Gastroesophageal sphincter (tissue), 3 donors: Measurements from ENCODE around the gene UFSP1.

ENCODE experiments used
- CTCF ChIP-seq, 4 experiments: fragments of 200-600 bp in 2 of 4; fragments of 450-650 bp in 2 of 4; sonication (generic) in 1 of 4; IDR thresholded peaks; one replicate each; pipeline ENCODE4 v1.5.1; 2017 to 2019; ENCODE audit warnings: antibody characterized with exemption in 4 of 4, mild to moderate bottlenecking in 2 of 4, moderate library complexity in 2 of 4
- EP300 ChIP-seq: sonication (generic); formaldehyde crosslinking; IDR thresholded peaks from one replicate; pipeline ENCODE4 v1.6.1; 2017; ENCODE audit warnings: antibody characterized with exemption, mild to moderate bottlenecking
- POLR2A ChIP-seq, 2 donors: fragments of 450-650 bp; IDR thresholded peaks; one replicate each; pipeline ENCODE4 v1.6.1; 2017; ENCODE audit warnings: antibody characterized with exemption in 2 of 2, mild to moderate bottlenecking in 2 of 2, moderate library complexity in 1 of 2
- POLR2AphosphoS5 ChIP-seq: sonication (generic); formaldehyde crosslinking; IDR thresholded peaks from one replicate; pipeline ENCODE4 v1.6.1; 2017; ENCODE audit warnings: antibody characterized with exemption

DNA sequence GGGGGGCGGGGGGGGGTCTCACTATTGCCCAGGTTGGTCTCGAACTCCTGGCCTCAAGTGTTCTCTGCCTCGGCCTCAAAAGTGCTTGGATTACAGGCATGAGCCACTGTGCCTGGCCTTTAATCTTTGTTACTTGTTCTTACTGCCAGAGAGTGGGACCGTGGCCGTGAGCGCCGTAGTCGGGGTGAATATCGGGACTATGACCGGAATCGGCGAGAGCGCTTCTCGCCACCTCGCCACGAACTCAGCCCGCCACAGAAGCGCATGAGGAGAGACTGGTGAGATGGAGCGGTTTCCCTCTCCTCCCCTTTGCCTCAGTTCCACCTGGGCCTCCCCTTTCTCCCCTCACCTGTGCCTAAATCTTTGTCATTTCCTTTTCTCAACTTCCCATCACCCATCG lies 8.4 kb downstream of the UFSP1 start:
- TF ChIP-seq POLR2A (IDR thresholded peaks at IDR 0.05) (no peak), CTCF (IDR thresholded peaks at IDR 0.05) (no peak), POLR2AphosphoS5 (no peak), EP300 (no peak)
